HepG2 (cell line): Measurements from ENCODE around the gene HTRA2. TPM values are rescaled to one million over a fixed set of nuclear protein-coding genes. Genes with fewer than 3 reads are reported as not detected.

Experiments used
- ARHGAP35 ChIP-seq: sonication (generic); formaldehyde crosslinking; IDR thresholded peaks from 2 replicates; pipeline ENCODE4 v1.9.0; 2022; ENCODE audit warnings: mild to moderate bottlenecking, inconsistent platforms, moderate library complexity, missing genetic modification reagents, borderline replicate concordance
- CREB3 ChIP-seq: sonication (generic); formaldehyde crosslinking; IDR thresholded peaks from 2 replicates; pipeline ENCODE4 v1.5.0; 2020; ENCODE audit warnings: missing genetic modification reagents
- GZF1 ChIP-seq: sonication (generic); formaldehyde crosslinking; IDR thresholded peaks from 2 replicates; pipeline ENCODE4 v1.5.1; 2020; ENCODE audit warnings: mild to moderate bottlenecking, missing genetic modification reagents
- HDAC6 ChIP-seq: fragments of 200-600 bp; sonication (generic); IDR thresholded peaks from 2 replicates; pipeline ENCODE4 v1.7.0; 2017; ENCODE audit warnings: mild to moderate bottlenecking, antibody characterized with exemption, low read length, low read depth
- NR2F2 ChIP-seq: IDR thresholded peaks from 2 replicates; pipeline ENCODE4 v1.6.1; 2012; ENCODE audit warnings: low read depth, inconsistent platforms, borderline replicate concordance
- PPARG ChIP-seq: conservative IDR thresholded peaks from 2 replicates; pipeline ENCODE4 v1.6.1; 2016; ENCODE audit warnings: missing biosample characterization, missing genetic modification reagents
- PRDM4 ChIP-seq: sonication (generic); formaldehyde crosslinking; IDR thresholded peaks from 2 replicates; pipeline ENCODE4 v1.9.0; 2021; ENCODE audit warnings: missing genetic modification reagents, borderline replicate concordance
- REPIN1 ChIP-seq: sonication (generic); formaldehyde crosslinking; IDR thresholded peaks from 2 replicates; pipeline ENCODE4 v1.8.0; 2022; ENCODE audit warnings: missing genetic modification reagents, low read depth, mild to moderate bottlenecking, borderline replicate concordance
- TOPORS ChIP-seq: sonication (generic); formaldehyde crosslinking; IDR thresholded peaks from 2 replicates; pipeline ENCODE4 v1.8.0; 2023; ENCODE audit warnings: mild to moderate bottlenecking, missing genetic modification reagents
- ZNF101 ChIP-seq: sonication (generic); formaldehyde crosslinking; IDR thresholded peaks from 2 replicates; pipeline ENCODE4 v1.4.0; 2020; ENCODE audit warnings: mild to moderate bottlenecking, low read depth, missing genetic modification reagents, borderline replicate concordance
- ZNF121 ChIP-seq: sonication (generic); formaldehyde crosslinking; IDR thresholded peaks from 2 replicates; pipeline ENCODE4 v1.5.0; 2020; ENCODE audit warnings: mild to moderate bottlenecking, missing genetic modification reagents
- ZNF263 ChIP-seq: sonication (generic); formaldehyde crosslinking; IDR thresholded peaks from 2 replicates; pipeline ENCODE4 v1.4.0; 2020; ENCODE audit warnings: missing genetic modification reagents
- ZNF503 ChIP-seq: sonication (generic); formaldehyde crosslinking; IDR thresholded peaks from 2 replicates; pipeline ENCODE4 v1.4.0; 2020; ENCODE audit warnings: missing genetic modification reagents
- ZNF510 ChIP-seq: sonication (generic); formaldehyde crosslinking; IDR thresholded peaks from 2 replicates; pipeline ENCODE4 v1.4.0; 2020; ENCODE audit warnings: low read depth, mild to moderate bottlenecking, missing genetic modification reagents
- ZNF543 ChIP-seq: sonication (generic); formaldehyde crosslinking; IDR thresholded peaks from 2 replicates; pipeline ENCODE4 v1.4.0; 2020; ENCODE audit warnings: mild to moderate bottlenecking, missing genetic modification reagents
- ZNF687 ChIP-seq: sonication (generic); formaldehyde crosslinking; IDR thresholded peaks from 2 replicates; pipeline ENCODE4 v1.5.1; 2020; ENCODE audit warnings: mild to moderate bottlenecking, missing genetic modification reagents, moderate library complexity
- polyA plus RNA-seq, 8 experiments: library from polyadenylated mRNA; depleted of rRNA in 3 of 8; stranded (reverse) in 7 of 8; unstranded in 1 of 8; fragments of >200 nt; fragmentation: Illumina TruSeq in 4 of 8; extraction: Trizol in 4 of 8; gene quantifications; 2 replicates each; pipeline versions ENCODE4 v1.2.1 to v1.2.3, GENCODE V29; 2011 to 2016; ENCODE audit warnings: low read depth in 4 of 8, missing spikeins in 1 of 8, mixed read lengths in 1 of 8; ENCODE audit not compliant: insufficient read depth in 1 of 8
- total RNA-seq, 5 experiments: library from RNA; depleted of rRNA; stranded (reverse); fragments of >200 nt; fragmentation: Illumina TruSeq; extraction: Trizol; gene quantifications; 2 replicates each; pipeline ENCODE4 v1.2.3, GENCODE V29; 2016; ENCODE audit warnings: low read depth in 1 of 5

HTRA2 gene
- total and polyA plus RNA-seq, 2 of the 13 experiments (the other 11 are each of a cell fraction or from before 2014, with no cell fraction given), result 47.7 to 50.3 TPM

GRCh38 chr2:74529357-74530238 lies at the start of gene HTRA2, which contains the start of gene AUP1 (continued):
- TF ChIP-seq ZNF687 (CRISPR knock-in tag) (peak; percentile 95), ZNF101 (CRISPR knock-in tag) (peak; percentile 91; the same call in 1 of the 2 replicates), ZNF503 (CRISPR knock-in tag) (no peak; the same call in 1 of the 2 replicates), ZNF543 (peak; percentile 99), CREB3 (peak; percentile 93), TOPORS (CRISPR knock-in tag) (peak; percentile 20; the same call in 1 of the 2 replicates), HDAC6 (no peak), REPIN1 (peak; percentile 88), PPARG (no peak; the same call in 1 of the 2 replicates), ARHGAP35 (no peak; the same call in 1 of the 2 replicates), ZNF263 (CRISPR knock-in tag) (peak; percentile 56), ZNF510 (CRISPR knock-in tag) (peak; percentile 91; the same call in 1 of the 2 replicates), GZF1 (CRISPR knock-in tag) (0 out of 2 replicates have a peak, but pooled peaks have one; percentile 59), NR2F2 (0 out of 2 replicates have a peak, but pooled peaks have one; percentile 65), PRDM4 (no peak), ZNF121 (peak; percentile 33; the same call in 1 of the 2 replicates)
